EH (cell line): ENCODE results near the gene SLC35A3.
"Not testable (repeated sequence)": the region's sequence is repeated elsewhere in the genome, so short reads cannot be mapped to it uniquely, and the experiment has no call there.

Source experiments
- DNase-seq: peaks from one replicate; pipeline ENCODE4 v3.0.0-alpha.2; 2015; ENCODE audit warnings: low read depth

Gene SLC35A3

DNA sequence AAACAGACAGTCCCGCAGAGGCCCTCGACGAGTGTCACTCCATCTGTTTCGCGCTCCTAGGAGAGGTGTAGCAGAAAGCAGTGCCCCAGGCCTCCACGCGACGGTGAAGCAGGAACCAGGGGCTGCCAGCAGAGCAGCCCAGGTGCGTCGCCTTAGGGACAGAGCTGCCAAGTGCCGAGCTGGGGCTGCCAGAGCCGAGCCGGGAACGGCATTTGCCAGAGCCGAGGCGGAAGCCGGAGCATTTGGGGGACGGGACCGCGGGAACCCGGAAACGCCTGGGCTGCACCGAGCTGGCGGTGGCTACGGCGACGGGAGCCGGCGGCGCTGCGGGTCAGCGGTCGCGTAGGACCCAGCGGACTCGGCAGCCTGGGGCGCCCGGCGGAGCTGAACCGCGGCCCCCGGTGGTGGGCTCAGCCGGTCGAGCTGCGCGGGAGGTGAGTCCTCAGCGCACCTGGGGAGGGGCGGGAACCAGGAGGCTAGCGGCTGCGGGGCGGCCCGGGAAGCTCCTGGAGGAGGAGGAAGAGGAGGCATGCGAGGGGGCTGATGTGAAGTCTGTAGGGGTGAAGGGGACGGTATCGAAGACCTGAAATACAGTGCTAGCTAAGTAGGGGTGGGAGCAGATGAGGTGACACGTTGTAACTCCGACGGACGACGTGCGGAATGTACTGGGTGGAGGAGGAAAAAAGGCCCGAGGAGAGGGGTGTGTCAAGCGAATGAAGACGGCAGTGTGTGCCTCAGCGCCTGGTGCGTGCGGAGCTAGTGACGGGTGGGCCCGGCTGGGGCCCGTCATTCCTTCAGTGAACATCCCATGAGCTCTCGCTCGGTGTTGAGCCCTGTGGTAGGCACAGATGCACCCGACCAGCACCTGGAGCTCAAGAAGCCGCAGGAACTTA lies at the start of gene SLC35A3:
SLC35A3 (plus strand) TSS at position 268 of the 893 bp plus-strand sequence. CDS start 23,559 bp downstream, outside the sequence.
- DNase-seq: peak; percentile 73

DNA sequence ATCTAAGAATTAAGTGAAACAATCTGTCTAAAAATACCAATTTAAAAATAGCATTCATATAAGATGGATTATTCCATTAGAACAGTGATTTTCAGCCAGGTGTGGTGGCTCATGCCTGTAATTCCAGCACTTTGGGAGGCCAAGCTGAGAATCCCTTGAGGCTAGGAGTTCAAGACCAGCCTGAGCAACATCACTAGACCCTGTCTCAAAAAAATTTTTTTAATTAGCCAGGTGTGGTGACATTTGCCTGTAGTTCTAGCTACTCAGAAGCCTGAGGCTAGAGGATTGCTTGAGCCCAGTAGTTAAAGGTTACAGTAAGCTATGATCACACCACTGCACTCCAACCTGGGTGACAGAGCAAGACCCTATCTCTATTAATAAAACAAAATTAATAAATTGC lies 35.0 kb upstream of the SLC35A3 start:
- DNase-seq: no peak

DNA sequence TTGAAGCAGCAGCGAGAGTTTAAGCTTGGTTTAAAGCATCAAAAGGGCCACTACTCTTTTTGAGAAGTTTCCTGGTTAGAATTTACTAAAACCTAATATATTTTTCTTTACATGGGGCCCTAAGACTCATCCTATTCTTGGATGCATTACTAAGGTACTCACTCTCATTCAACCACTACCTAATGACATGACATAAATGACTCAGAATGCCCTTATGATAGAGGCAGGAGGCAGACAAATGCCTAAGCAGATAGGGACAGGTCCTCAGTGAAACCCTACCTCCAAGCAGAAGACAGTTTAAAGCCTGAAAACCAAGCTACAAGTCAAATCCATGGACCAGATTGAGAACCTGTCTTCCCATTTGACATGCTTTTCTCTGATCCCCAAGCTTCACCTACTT lies 34.3 kb upstream of the SLC35A3 start:
- DNase-seq: no peak

DNA sequence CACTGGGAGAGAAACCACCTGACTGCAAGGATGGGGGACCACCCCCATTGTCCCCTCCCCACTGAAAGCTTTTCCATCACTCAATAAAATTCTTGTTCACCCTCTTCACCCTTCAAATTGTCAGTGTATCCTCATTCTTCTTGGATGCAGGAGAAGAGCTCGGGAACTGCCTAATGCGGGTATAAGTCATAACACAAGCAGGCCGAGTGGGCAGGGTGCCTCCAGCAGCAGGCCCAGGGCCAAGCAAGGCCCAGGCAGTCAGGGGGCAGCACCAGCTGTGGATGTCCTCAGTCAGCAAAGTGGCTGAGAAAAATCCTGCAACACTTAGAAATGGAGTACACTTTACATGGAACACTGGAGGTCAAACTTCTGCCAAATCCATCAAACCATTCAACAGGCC lies 33.7 kb upstream of the SLC35A3 start:
- no peak for DNase-seq

DNA sequence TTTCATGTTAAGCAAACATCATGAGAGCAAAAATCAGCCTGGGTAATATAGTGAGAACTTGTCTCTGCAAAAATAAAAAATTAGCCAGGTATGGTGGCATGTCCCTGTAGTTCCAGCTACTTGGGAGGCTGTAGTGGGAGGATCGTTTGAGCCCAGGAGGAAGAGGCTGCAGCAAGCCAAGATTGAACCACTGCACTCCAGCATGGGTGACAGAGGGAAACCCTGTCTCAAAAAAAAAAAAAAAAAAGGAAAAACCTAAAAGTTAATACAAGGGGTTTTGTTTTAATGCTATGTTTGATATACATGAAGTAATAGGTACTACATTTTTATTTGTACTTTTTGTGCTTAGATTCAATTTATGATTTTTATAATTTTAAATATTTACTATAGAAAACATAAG lies 27.1 kb upstream of the SLC35A3 start:
- no peak for DNase-seq

DNA sequence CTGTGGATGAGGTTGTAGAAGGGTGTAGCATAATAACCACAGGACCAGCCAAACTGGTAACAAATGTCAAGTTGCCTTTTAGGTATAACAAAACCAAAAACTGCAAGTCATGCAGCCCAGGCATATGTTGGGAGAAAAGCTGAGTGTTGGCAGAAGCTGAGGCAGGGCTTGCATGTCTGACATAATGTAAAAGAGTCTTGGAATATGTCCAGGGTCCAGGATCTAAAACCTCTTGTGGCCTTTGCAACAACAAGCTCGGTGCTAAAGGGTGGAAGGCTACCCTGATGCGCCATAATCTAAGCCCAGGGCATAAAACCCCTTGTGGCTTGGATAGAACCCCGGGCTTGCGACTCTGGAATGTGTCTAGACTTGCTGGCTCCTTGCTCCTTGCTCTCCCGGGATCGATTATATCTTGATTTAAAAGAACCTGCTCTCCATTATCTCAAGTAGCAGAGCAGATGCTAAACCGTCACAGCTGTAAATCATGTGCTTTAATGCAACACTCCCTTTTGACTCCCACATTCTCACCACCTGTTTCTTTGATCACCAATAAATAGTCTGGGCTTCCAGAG lies 26.5 kb upstream of the SLC35A3 start:
- DNase-seq: peak; percentile 76

DNA sequence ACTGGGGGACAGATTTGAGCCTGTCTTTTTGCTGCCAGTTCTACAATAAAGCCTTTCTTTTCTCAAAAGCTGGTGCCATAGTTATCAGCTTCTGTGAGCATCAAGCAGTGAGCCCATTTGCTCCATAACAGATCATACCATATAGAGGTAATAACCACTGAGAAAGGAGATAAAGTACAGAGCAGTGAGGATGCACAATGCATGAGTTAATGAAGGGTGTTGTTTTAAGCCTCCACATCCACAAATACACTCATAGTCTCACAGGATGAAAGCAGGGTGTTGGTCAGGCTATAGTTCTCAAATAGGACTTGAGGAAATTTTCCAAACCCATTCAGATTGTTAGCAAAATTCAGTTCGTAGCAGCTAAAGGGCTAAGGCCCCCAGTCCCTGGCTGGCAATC lies 25.6 kb upstream of the SLC35A3 start:
- DNase-seq: no peak

DNA sequence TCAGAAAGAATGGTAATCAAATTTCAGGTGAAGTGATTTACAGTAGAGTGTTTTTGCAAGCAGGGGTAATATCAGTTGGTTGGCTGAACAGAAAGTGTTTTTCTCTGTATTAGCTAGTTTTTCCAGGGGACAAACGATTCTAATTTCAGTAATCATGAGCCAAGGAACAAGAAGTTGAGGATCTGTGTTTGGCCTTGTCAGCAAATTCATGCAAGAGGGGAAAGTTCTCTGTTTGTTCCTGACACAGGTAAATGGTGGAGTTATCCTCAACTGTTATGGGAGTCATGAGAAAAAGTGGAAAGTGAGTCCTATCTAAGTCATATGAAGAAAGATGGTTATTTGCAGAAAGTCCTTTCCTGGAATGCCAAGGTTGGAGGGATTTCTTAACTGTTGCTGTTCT lies 24.6 kb upstream of the SLC35A3 start:
- no peak for DNase-seq

DNA sequence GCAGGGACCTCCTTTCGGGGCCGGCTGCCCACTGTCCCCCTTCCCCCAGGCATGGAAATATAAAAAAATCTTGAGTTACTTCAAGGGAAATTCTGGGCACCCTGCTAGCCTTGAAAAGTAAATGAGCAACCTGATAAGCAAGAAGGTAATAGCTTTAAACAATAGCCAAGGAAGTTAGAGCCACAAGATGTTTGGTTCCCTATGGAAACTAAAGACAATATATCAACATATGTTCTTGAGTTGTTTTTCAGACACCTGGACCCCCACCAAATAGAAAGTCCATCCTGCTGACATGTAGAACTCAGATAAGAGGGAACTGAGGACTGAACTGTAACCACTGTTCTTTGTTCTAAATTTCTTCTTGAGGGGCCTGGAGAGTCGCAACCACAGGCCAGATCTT lies 19.3 kb upstream of the SLC35A3 start:
- DNase-seq: no peak

DNA sequence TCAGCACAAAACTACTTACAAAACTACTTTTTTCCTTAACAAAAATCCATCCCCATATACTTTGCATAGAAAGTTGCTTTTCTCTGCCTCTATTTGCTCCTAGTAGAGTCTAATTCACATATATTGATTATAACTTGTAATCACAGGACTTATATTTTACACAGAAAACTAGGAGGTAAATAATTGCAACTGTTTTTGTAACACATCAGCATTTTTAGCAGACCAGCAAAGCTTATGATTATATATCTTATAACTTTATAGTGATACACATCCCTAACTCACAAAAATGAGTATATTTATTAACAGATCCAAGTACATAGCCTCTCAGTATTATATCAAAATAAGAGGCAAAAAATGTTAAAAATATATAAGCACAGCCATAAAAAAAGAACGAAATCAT lies 17.3 kb upstream of the SLC35A3 start:
- no peak for DNase-seq

DNA sequence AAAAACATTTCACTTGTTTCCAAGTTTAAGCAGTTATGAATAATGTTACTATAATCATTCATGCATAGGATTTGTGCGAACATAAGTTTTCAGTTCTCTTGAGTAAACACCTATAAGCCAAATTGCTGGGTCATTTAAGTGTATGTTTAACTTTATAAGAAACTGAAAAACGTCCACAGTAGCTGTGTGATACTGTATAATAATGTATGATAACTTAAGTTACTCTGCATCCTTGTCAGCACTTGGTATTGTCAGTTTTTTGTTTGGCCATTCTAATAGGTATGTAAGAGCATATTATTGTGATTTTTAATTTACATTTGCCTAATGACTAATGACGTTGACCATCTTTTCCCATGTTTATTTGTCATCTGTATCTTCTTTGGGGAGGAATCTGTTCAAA lies 14.4 kb upstream of the SLC35A3 start:
- DNase-seq: no peak

DNA sequence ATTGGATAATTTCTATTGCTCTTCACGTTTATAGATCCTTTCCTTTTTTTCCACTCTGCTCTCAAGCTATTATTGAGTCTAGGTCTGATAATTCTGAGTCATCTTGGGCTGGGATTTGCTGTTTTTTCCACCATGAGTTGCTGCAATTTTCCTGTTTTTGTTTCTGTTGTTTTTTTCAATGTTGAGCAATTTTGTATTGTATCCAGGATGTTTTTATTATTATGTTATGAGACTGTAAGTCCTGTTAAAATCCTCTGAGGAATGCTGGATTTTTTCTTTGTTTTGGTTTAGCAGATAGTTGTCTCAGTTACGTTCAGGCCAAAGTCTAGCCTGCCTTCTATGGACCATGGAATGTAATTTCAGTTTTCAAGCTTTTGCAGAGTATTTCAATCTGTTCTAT lies 13.0 kb upstream of the SLC35A3 start:
- peak; percentile 41 for DNase-seq

DNA sequence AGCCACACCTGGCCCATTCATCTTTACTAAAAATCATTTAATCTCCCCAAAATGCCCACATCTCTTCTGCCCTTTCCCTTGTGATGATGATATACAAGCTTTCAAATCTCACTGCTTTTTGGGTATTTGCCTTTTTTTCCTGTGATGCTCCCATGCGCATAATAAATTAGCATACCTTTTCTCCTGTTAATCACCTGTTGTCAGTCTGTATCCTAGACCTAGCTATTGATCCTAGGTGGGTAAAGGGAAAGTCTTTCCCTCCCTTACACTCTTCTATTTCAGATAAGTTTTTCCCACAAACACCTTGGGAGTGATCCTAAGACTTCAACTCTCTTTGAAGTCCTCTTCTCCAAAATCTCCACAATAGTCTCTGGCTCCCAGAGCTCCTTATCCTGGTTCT lies 12.0 kb upstream of the SLC35A3 start:
- DNase-seq: no peak

DNA sequence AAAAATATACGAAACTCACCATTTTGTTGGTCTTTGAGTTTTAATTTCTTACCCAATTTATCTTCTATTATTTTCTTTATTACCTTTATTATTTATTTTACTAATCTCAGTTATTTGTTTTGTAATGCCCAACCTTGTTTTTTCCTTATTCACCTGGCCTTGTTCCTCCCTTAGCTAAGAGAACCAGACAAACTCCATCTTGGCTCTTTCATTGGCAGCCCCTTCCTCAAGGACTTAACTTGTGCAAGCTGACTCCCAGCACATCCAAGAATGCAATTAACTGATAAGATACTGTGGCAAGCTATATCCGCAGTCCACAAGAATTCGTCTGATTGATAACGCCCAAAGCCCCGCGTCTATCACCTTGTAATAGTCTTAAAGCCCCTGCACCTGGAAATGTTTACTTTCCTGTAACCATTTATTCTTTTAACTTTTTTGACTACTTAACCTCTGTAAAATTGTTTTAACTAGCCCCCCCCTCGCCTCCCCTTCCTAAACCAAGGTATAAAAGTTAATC lies 10.5 kb upstream of the SLC35A3 start:
- not testable (repeated sequence) for DNase-seq

DNA sequence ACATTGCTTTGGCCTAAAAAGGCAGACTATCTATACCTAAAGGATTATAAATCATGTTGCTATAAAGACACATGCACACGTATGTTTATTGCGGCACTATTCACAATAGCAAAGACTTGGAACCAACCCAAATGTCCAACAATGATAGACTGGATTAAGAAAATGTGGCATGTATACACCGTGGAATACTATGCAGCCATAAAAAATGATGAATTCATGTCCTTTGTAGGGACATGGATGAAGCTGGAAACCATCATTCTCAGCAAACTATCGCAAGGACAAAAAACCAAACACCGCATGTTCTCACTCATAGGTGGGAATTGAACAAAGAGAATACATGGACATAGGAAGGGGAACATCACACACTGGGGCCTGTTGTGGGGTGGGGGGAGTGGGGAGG lies 9.5 kb upstream of the SLC35A3 start:
- DNase-seq: not testable (repeated sequence)

DNA sequence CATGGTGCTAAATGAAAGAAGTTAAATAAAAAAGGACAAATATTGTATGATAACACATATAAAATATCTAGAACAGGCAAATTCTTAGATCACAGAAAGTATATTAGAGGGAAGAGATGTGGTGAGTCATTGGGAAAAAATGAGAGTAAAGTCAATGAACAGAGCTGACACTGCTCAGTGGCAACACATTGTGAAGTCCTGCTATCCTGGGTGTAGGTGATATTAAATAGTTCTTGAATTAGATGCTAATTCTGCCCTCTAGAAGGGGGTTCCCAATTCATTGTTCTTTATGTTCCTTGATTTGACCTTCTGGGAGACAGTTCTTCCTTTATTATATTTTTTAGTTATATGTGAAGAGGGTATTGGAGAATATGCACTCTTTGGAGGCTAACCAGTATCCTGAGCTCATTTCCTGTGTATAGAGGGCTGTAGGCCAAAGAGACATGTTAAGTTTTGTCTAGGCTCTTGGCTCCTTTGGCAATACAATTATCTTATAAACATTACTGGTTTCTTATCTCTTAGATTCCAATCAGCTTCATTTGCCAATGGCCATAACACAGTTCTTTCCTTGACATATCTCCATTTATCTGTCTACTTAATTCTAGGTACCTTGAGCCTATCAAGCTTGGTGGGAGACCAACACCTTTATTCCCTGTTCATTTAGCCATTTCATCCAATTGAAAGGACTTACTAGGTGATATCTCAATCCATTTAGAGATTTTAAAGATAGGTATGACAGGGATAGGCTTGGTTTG lies 6.6 kb upstream of the SLC35A3 start:
- DNase-seq: peak; percentile 65

DNA sequence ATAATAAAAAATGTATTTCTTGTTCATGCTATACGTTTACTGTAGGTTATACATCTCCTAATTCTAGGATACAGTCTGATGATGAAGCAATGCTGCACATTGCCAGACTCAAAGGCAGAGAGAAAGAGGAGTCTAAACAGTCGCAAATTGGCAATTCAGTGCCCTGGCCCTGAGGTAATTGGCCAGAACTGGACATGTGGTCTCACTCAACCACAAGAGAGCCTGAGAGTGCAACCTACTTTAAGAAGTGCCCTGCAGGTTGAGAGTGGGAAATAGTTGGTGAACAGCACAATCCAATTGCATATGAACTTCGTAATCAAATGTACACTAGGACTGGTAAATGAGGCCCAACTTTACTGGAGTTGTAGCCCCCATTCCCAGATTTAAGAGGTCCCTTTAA lies 5.0 kb upstream of the SLC35A3 start:
- no peak for DNase-seq

DNA sequence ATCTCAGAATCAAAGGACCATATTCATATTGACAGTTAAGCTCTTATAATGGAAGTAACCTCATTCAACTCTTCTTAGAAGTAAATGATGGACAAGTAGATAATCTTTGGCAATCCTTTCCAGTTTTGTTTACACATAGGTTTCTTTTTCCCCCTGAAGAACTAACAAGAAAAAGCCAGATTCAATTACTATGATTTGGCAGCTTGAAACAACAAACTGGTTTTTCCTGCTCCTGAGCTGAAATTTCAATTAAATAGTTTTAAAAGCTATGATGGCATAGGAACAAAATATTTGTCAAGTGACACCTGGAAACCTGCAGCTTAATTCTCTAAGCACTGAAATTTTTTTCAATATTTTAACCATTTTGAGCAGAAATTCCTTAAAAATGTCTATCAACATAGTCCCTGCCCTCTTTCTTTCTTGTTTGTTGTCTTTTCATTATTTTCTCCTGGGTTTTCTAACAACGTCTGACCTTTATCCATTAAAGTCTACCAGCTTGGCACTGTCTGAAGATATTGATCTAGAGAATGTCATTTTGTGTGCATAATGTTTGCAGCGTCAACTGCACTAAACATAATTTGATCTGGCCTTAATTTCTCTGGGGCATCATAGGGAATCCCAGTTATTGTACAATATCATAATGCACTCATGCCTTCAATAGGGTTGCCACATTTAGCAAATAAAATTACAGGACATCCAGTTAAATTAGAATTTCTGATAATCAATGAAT lies 4.0 kb upstream of the SLC35A3 start:
- no peak for DNase-seq

DNA sequence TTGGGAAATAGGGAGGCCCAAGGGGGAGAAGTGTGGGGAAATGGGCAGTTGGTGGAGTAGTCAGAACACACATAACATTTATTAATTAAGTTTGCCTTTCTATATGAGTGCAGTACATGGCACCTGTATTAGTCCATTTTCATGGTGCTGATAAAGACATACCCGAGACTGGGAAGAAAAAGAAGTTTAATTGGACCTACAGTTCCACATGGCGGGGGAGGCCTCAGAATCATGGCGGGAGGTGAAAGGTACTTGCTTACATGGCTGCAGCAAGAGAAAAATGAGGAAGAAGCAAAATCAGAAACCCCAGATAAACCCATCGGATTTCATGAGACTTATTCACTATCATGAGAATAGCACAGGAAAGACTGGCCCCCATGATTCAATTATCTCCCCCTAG lies 1.6 kb upstream of the SLC35A3 start:
- DNase-seq: no peak

DNA sequence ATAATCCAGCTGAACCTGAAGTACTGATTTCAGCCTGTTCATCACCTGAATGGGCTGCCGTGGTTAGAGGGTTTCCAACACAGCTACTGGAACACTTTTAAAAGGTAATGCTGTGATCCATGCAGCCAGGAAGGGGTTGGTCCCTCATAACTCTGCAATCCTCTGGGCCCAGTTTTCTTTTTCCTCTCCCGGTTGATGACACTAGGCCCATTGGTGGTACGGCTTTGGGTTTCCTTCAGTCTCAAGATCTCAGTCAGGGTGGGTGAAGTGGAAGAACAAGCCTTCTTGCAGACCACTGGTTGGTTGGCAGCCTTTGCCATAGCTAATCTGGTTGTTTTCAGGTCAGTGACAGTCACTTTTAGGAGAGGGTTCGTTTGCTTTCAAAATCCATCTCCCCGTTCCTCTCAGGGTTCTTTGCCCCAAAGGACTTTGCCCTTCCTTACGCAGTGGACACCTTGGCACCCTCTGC lies 502 bp upstream of the SLC35A3 start:
- no peak for DNase-seq

DNA sequence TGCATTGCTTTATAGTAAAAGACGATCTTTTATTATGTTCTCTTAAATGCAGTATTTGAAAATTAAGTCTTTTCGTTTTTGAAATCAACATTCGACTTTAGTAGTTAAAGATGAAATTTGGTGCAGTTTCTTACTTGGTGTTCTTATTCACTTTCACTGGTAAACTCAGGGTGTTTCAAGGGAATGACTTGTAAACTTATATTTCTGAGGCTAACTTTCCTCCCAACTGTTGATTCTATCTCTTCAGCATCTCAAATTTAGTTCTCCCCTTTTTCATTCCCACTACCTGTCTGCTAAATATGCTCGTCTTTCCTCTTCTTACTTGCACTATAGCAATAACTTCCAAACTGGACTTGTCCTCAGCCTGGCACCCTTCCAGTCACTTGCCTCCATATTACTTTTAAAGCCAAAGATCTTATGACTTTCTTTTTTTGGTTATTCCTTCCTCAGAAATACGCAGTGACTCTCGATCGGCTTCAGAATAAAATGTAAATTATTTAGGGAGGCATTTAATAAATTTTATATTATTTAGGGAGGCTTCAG lies 988 bp downstream of the SLC35A3 start:
- peak; percentile 12 for DNase-seq

DNA sequence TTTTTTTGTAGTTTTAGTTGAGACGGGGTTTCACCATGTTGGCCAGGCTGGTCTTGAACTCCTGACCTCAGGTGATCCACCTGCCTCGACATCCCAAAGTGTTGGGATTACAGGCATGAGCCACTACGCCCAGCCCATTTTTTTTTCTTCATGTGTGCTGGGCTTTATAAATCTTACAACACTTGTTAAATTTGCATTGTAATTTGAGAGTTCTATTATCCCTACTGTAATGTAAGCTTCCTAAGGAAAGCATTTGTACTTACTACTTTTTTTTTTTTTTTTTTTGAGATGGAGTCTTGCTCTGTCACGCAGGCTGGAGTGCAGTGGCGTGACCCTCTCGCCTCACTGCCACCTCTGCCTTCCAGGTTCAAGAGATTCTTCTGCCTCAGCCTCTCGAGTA lies 2.3 kb downstream of the SLC35A3 start:
- not testable (repeated sequence) for DNase-seq
